Bone marrow (tissue), 2 donors: ENCODE results near the gene C9orf50.

ENCODE experiments used
- DNase-seq, 2 donors: peaks; one replicate each; lab custom pipeline; 2025; lab: John Stamatoyannopoulos, UW

C9orf50 gene

GRCh38 chr9:129590466-129590865 lies 30.4 kb downstream of the C9orf50 start:
- no peak for DNase-seq

GRCh38 chr9:129587487-129588262 lies 33.2 kb downstream of the C9orf50 start:
- DNase-seq: no peak

GRCh38 chr9:129586685-129587084 lies 34.2 kb downstream of the C9orf50 start:
- DNase-seq: peak in 1 of 2 donors; percentile 62

GRCh38 chr9:129586245-129586644 lies 34.7 kb downstream of the C9orf50 start:
- no peak for DNase-seq

- DNase-seq: no peak
Measured at GRCh38 chr9:129585352-129585751, 35.5 kb downstream of the C9orf50 start.

GRCh38 chr9:129584136-129584535 lies 36.8 kb downstream of the C9orf50 start:
- peak in 1 of 2 donors; percentile 35 for DNase-seq

- DNase-seq: no peak
Measured at GRCh38 chr9:129583308-129584038, 37.4 kb downstream of the C9orf50 start.

- no peak for DNase-seq
Measured at GRCh38 chr9:129582855-129583254, 38.0 kb downstream of the C9orf50 start.

- DNase-seq: no peak
Measured at GRCh38 chr9:129581505-129582189, 39.3 kb downstream of the C9orf50 start.

- no peak for DNase-seq
Measured at GRCh38 chr9:129580211-129580915, 40.5 kb downstream of the C9orf50 start.

- no peak for DNase-seq
Measured at GRCh38 chr9:129579294-129579693, 41.6 kb downstream of the C9orf50 start.

GRCh38 chr9:129576546-129577543 lies 44.1 kb downstream of the C9orf50 start:
- no peak for DNase-seq

GRCh38 chr9:129575818-129576217 lies 45.1 kb downstream of the C9orf50 start:
- DNase-seq: no peak

- DNase-seq: no peak
Measured at GRCh38 chr9:129574911-129575585, 45.9 kb downstream of the C9orf50 start.

GRCh38 chr9:129573977-129574376 lies 46.9 kb downstream of the C9orf50 start:
- no peak for DNase-seq

- no peak for DNase-seq
Measured at GRCh38 chr9:129572517-129572916, 48.4 kb downstream of the C9orf50 start.

- no peak for DNase-seq
Measured at GRCh38 chr9:129572052-129572425, 48.9 kb downstream of the C9orf50 start.

- DNase-seq: no peak
Measured at GRCh38 chr9:129571298-129572051, 49.4 kb downstream of the C9orf50 start.

GRCh38 chr9:129570450-129571297 lies 50.2 kb downstream of the C9orf50 start:
- peak in 1 of 2 donors; percentile 24 for DNase-seq
